A549 treated with AZD9567 at 1 μM for 4 hours (cell line): ENCODE results near the gene TRIM36. TPM values are rescaled to one million over a fixed set of nuclear protein-coding genes. Genes with fewer than 3 reads are reported as not detected.

ENCODE experiments used
- total RNA-seq: library from RNA; stranded (reverse); fragments of 200-300 nt; extraction: Qiagen RNA extraction; gene quantifications from 5 replicates; pipeline ENCODE4 v1.2.3, GENCODE V29; 2022; ENCODE audit not compliant: insufficient read depth

Gene TRIM36, protein sequence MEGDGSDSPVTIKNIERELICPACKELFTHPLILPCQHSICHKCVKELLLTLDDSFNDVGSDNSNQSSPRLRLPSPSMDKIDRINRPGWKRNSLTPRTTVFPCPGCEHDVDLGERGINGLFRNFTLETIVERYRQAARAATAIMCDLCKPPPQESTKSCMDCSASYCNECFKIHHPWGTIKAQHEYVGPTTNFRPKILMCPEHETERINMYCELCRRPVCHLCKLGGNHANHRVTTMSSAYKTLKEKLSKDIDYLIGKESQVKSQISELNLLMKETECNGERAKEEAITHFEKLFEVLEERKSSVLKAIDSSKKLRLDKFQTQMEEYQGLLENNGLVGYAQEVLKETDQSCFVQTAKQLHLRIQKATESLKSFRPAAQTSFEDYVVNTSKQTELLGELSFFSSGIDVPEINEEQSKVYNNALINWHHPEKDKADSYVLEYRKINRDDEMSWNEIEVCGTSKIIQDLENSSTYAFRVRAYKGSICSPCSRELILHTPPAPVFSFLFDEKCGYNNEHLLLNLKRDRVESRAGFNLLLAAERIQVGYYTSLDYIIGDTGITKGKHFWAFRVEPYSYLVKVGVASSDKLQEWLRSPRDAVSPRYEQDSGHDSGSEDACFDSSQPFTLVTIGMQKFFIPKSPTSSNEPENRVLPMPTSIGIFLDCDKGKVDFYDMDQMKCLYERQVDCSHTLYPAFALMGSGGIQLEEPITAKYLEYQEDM
- 2.6 to 4.0 TPM (median 2.7 TPM) in 5 replicates for total RNA-seq

DNA sequence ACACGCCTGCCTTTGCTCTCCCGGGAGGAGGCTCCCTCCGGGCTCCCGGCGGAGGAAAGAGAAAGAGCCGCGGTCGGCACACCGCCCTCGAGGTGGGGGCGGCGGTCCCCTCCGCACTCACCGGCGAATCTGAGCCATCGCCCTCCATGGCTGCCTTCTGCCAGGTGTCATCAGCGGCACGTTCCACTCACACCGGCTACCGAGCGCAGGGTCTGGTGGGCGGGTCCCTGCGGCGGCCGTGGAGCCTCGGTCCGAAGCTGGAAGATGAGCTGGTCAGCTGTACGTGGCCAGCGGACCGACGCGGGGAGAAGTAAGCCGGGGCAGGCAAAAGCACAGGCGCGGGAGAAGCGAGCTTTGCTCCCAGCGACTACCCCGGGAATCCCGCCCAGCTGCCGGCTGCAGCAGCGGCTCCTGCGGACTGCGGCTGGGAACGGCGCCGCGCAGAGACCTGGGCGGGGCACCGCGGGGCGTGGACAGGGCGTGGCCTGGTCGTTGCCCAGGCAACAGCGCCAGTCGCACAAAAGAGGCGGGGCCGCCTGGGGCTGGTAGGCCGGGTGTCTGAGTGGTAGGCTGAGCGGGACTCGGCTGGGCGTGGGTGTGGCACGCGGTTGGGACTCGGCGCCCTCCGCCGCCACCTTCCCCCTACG, at the start of gene TRIM36:
TSS of gene TRIM36 (minus strand) at position 422 of the 647 bp plus-strand sequence. CDS start at position 148, 274 bp downstream.

Other genes starting within 250 kb of the TRIM36 start
- gene PGGT1B, start 93.0 kb upstream of the TRIM36 start, total RNA-seq = 18.1 to 21.6 TPM (median 20.3 TPM) in 5 replicates
- 8.2 to 14.7 TPM (median 8.8 TPM) in 5 replicates for gene CCDC112, start 126.7 kb upstream of the TRIM36 start, total RNA-seq